ENCODE measurements around the gene MED25.

The MED25 gene

GRCh38 chr19:49845414-49845813 lies 27.3 kb downstream of the MED25 start:
- DNase-seq: no peak

GRCh38 chr19:49846408-49846807 lies 28.3 kb downstream of the MED25 start:
- no peak for DNase-seq

- DNase-seq: no peak
Observed at GRCh38 chr19:49847731-49848696, 29.9 kb downstream of the MED25 start.

GRCh38 chr19:49848938-49849337 lies 30.8 kb downstream of the MED25 start:
- no peak for DNase-seq

- DNase-seq: no peak
Observed at GRCh38 chr19:49849433-49850220, 31.5 kb downstream of the MED25 start.

- DNase-seq: no peak
Observed at GRCh38 chr19:49850221-49850486, 32.1 kb downstream of the MED25 start.

- no peak for DNase-seq
Observed at GRCh38 chr19:49850487-49851342, 32.6 kb downstream of the MED25 start, which contains the start of gene PTOV1. Gene PTOV1 (plus strand): TSS chr19:49851159.

GRCh38 chr19:49851456-49852259 lies 33.6 kb downstream of the MED25 start:
- no peak for DNase-seq

- no peak for DNase-seq
Observed at GRCh38 chr19:49852631-49853126, 34.6 kb downstream of the MED25 start.

GRCh38 chr19:49853852-49854377 lies 35.8 kb downstream of the MED25 start:
- no peak for DNase-seq

GRCh38 chr19:49854378-49855263 lies 36.5 kb downstream of the MED25 start:
- DNase-seq: no peak

GRCh38 chr19:49855277-49855675 lies 37.2 kb downstream of the MED25 start:
- DNase-seq: no peak

- no peak for DNase-seq
Observed at GRCh38 chr19:49855676-49856573, 37.8 kb downstream of the MED25 start.

- DNase-seq: no peak
Observed at GRCh38 chr19:49856574-49857021, 38.5 kb downstream of the MED25 start.

GRCh38 chr19:49857061-49857837 lies 39.2 kb downstream of the MED25 start:
- DNase-seq: no peak

- DNase-seq: no peak
Observed at GRCh38 chr19:49857838-49858087, 39.7 kb downstream of the MED25 start.

- no peak for DNase-seq
Observed at GRCh38 chr19:49858088-49858985, 40.2 kb downstream of the MED25 start.

Data from cortex of kidney (tissue), 1 donor.